Vagina (tissue), 2 donors: ENCODE data around the gene PTPRN2.

Experiments used
- CTCF ChIP-seq, 3 experiments: fragments of 450-650 bp in 2 of 3; fragments of 200-600 bp in 1 of 3; sonication (generic) in 1 of 3; IDR thresholded peaks; one replicate each; pipeline ENCODE4 v1.5.1; 2017 to 2019; ENCODE audit warnings: antibody characterized with exemption in 3 of 3, mild to moderate bottlenecking in 2 of 3, moderate library complexity in 2 of 3
- POLR2AphosphoS5 ChIP-seq, 2 donors: sonication (generic); formaldehyde crosslinking; IDR thresholded peaks; one replicate each; pipeline ENCODE4 v1.9.0; 2017; ENCODE audit warnings: antibody characterized with exemption in 2 of 2, mild to moderate bottlenecking in 2 of 2, low read depth in 1 of 2; ENCODE audit not compliant: insufficient read depth in 1 of 2

DNA sequence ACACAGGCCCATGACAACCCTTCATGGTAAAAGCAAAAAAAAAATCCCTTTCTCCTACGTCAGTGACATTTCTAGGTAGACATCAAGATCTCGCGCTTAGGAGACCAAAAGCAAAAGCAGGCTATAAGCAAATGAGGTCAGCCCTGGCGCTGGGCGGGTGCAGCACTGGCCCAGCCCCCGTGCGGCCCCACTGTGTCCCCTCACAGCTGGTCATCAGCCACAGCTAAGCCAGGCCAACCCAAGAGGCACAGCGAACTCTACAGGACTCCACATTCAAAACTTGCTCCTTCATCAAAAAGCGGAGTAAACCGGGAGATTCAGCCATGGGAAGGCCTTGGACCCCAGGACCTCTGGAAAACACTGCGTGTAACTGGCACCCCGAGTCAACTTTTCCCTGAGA lies 113.7 kb downstream of the PTPRN2 start:
- no peak for TF ChIP-seq CTCF (IDR thresholded peaks at IDR 0.05)
- TF ChIP-seq POLR2AphosphoS5 (IDR thresholded peaks at IDR 0.05; ENCODE audit: insufficient read depth in 1 of 2, low read depth in 1 of 2): no peak
